ENCODE measurements around the gene ZNF324B.

DNA sequence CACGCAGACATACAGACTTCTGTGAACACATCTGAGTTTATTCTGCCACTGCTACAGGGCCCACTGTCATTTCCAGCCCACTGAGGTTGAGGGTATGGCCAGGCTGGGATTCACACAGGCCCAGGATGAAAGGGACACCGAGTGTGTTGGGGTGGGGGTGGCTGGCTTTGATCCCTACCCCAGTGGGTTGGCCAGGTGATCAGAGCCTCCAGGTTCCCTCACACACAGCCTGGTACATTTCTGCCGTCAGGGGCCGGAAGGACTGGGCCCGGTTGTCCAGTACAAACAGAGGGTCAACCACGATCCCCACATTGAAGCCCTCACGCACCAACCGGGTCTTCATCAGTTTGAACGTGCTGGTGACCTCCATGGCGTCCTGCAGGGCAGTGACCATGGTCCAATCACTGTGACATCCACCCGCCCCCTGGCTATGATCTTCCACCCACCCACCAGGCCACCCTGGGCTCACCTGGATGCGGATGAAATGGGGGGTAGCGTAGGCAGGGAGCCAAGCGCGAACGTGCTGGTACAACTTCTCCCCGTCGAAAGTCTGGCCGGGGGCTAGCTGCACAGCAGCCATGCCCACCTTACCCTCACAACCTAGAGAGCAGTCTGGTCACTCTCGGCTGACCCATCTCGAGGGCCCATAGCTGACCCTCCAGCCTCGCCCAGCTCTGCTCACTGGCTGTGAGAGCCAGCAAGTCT is 47.0 kb downstream of the ZNF324B start:
- no peak for TF ChIP-seq FOXM1 (IDR thresholded peaks at IDR 0.05; ENCODE audit: borderline replicate concordance, low read depth)
- TF ChIP-seq TCF12 (IDR thresholded peaks at IDR 0.05; ENCODE audit: low read depth): no peak
- TF ChIP-seq TAF1 (IDR thresholded peaks at IDR 0.05; ENCODE audit: low read depth): no peak
- no peak for TF ChIP-seq USF1 (IDR thresholded peaks at IDR 0.05)
